Measurements from ENCODE around the gene SPATA31C1.

Gene SPATA31C1

GRCh38 chr9:87882627-87883026 is 35.1 kb upstream of the SPATA31C1 start, which contains the start of gene SPATA31E1:
TSS of gene SPATA31E1 (plus strand) at chr9:87882877. CDS start at chr9:87882892, 15 bp downstream.
- Mint-ChIP-seq H3K4me1 (no peaks in the 10 kb centered on the region), H3K27me3 (peaks cover 0 to 6% of the 10 kb centered on the region in 2 donors), H3K4me3 (no peak within 1 kb of the TSS), H3K9me3 (peaks cover under 1 to 2% of the 10 kb centered on the region in 2 donors), H3K27ac (peak within 1 kb of the TSS; percentile 76), H3K36me3 (no peaks in the 10 kb centered on the region)
- ATAC-seq (replicated peaks), result no peak
- no peak for DNase-seq

DNA sequence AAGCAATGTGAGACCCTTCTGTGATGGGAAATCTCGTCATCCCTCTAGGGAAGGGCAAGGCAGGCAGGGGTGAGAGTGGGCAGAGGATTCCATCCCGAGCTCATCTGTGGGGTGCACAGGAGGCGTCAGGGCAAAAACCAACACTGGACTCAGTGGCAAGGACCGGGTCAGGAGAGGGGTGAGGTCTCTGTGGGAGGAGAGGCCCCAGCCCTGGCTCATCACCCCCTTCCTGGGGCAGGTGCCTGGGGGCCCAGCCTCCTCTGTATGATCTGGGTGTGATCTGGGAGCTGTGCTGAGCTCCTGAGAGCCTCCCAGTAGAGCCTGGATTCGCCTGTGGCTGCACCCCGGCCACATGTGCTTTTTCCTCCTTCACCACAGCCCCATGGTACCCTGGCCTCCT is 34.5 kb upstream of the SPATA31C1 start:
- ATAC-seq (replicated peaks) (no peak), DNase-seq (no peak)
- H3K27me3 Mint-ChIP-seq, result peaks cover 4 to 6% of the 10 kb centered on the region in 2 donors
- H3K9me3 Mint-ChIP-seq, result peaks cover 0 to 2% of the 10 kb centered on the region in 2 donors
- H3K4me1 Mint-ChIP-seq, result no peaks in the 10 kb centered on the region
- H3K36me3 Mint-ChIP-seq, result no peaks in the 10 kb centered on the region
- H3K27ac Mint-ChIP-seq, result peak overlapping the region; percentile 76
- H3K4me3 Mint-ChIP-seq, result no peak overlapping the region

GRCh38 chr9:87883990-87884389 is 33.8 kb upstream of the SPATA31C1 start:
- no peak overlapping the region for H3K27ac Mint-ChIP-seq
- H3K4me3 Mint-ChIP-seq, result no peak overlapping the region
- H3K4me1 Mint-ChIP-seq, result no peaks in the 10 kb centered on the region
- no peaks in the 10 kb centered on the region for H3K9me3 Mint-ChIP-seq
- ATAC-seq (replicated peaks) (no peak), DNase-seq (no peak)
- peaks cover 4 to 6% of the 10 kb centered on the region in 2 donors for H3K27me3 Mint-ChIP-seq
- H3K36me3 Mint-ChIP-seq, result no peaks in the 10 kb centered on the region

DNA sequence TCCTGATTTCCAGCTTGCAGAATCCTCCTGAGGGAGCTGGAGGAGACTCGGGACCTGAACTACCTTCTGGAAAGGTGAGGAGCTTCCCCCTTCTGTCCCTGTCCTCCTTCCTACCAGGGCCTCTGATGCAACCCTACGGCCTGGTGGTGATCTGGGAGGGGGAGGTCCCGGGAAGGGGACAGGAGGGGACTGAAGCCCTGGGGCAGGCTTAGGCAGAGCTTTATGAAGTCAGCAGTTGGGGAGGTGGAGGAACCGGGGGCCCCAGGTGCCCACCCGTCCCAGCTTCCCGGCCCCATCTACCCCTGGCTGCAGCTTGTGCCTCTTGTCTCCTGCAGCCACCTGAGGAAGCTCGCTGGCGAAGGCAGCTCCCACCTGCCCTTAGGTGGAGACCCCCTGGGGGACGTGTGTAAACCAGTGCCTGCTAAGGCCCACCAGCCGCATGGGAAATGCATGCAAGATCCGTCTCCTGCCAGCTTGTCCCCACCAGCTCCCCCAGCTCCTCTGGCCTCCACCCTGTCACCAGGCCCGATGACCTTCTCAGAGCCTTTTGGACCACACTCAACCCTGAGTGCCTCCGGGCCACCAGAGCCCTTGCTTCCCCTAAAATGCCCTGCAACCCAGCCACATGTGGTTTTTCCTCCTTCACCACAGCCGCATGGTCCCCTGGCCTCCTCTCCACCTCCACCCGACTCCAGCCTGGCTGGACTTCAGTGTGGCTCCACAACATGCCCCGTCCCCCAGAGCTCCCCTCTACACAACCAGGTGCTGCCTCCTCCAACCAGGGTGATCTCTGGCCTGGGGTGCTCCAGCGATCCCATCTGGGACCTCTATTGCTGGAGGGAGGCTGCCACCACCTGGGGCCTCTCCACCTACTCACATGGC is 32.9 kb upstream of the SPATA31C1 start:
- H3K27me3 Mint-ChIP-seq, result peaks cover 4 to 6% of the 10 kb centered on the region in 2 donors
- H3K9me3 Mint-ChIP-seq, result no peaks in the 10 kb centered on the region
- DNase-seq, result no peak
- H3K27ac Mint-ChIP-seq, result no peak overlapping the region
- no peaks in the 10 kb centered on the region for H3K36me3 Mint-ChIP-seq
- H3K4me1 Mint-ChIP-seq, result no peaks in the 10 kb centered on the region
- ATAC-seq (replicated peaks), result no peak
- no peak overlapping the region for H3K4me3 Mint-ChIP-seq

DNA sequence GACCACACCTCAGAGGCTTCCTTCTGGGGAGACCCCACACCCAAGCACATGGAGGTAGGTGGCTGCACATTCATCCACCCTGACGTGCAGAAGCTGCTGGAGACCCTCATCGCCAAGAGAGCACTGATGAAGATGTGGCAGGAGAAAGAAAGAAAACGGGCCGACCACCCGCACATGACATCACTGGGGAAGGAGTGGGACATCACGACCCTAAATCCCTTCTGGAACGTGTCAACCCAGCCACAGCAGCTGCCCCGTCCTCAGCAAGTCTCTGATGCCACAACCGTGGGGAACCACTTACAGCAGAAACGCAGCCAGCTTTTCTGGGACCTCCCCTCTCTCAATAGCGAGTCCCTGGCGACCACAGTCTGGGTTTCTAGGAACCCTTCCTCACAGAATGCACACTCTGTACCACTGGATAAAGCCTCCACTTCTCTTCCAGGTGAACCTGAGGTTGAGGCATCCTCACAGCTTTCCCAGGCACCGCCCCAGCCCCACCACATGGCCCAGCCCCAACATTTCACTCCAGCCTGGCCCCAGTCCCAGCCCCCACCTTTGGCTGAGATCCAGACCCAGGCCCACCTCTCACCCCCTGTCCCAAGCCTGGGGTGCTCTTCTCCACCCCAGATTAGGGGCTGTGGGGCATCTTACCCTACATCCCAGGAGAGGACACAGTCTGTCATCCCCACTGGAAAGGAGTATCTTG is 32.1 kb upstream of the SPATA31C1 start:
- ATAC-seq (replicated peaks) (no peak), DNase-seq (no peak)
- Mint-ChIP-seq H3K4me3 (no peak overlapping the region), H3K4me1 (no peaks in the 10 kb centered on the region), H3K36me3 (no peaks in the 10 kb centered on the region), H3K9me3 (no peaks in the 10 kb centered on the region), H3K27ac (no peak overlapping the region), H3K27me3 (peaks cover 7 to 8% of the 10 kb centered on the region in 2 donors)

DNA sequence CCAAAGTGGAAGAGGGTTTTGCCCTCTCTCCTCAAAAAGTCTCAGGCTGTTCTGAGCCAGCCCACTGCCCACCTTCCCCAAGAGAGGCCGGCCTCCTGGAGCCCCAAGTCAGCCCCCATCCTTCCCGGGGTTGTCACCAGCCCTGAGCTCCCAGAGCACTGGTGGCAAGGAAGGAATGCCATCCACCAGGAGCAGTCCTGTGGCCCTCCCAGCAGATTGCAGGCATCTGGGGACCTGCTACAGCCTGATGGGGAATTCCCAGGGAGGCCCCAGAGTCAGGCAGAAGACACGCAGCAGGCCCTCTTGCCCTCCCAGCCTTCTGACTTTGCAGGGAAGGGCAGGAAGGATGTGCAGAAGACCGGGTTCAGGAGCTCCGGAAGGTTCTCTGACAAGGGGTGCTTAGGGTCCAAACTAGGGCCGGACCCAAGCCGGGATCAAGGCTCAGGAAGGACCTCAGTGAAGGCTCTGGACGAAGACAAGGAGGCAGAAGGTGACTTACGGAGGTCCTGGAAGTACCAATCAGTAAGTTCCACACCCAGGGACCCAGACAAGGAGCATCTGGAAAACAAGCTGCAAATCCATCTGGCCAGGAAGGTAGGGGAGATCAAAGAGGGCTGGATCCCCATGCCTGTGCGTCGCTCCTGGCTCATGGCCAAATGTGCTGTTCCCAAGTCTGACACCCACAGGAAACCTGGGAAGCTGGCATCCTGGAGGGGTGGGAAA is 31.4 kb upstream of the SPATA31C1 start:
- H3K9me3 Mint-ChIP-seq, result no peaks in the 10 kb centered on the region
- H3K27me3 Mint-ChIP-seq, result peaks cover 10 to 11% of the 10 kb centered on the region in 2 donors
- no peak overlapping the region for H3K27ac Mint-ChIP-seq
- H3K36me3 Mint-ChIP-seq, result no peaks in the 10 kb centered on the region
- no peak for ATAC-seq (replicated peaks)
- no peaks in the 10 kb centered on the region for H3K4me1 Mint-ChIP-seq
- no peak overlapping the region for H3K4me3 Mint-ChIP-seq
- no peak for DNase-seq

DNA sequence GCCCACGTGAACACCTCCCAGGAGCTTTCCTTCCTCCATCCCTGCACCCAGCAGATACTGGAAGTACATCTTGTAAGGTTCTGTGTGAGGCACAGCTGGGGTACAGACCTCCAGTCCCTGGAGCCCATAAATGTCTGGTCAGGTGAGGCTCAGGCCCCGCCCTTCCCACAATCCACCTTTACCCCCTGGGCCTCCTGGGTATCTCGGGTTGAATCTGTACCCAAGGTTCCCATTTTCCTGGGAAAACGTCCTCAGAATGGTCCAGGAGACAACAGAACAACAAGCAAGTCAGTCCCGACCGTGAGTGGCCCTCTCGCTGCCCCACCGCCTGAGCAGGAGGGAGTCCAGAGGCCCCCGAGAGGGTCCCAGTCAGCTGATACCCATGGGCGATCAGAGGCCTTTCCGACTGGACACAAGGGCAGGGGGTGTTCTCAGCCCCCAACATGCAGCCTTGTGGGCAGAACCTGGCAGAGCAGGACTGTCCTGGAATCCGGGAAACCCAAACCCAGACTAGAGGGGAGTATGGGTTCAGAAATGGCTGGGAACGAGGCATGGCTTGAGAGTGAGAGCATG is 30.7 kb upstream of the SPATA31C1 start:
- ATAC-seq (replicated peaks) (no peak), DNase-seq (no peak)
- no peaks in the 10 kb centered on the region for H3K9me3 Mint-ChIP-seq
- no peak overlapping the region for H3K27ac Mint-ChIP-seq
- peaks cover 10 to 11% of the 10 kb centered on the region in 2 donors for H3K27me3 Mint-ChIP-seq
- H3K36me3 Mint-ChIP-seq, result no peaks in the 10 kb centered on the region
- H3K4me1 Mint-ChIP-seq, result no peaks in the 10 kb centered on the region
- H3K4me3 Mint-ChIP-seq, result no peak overlapping the region

GRCh38 chr9:87887661-87888480 is 29.9 kb upstream of the SPATA31C1 start:
- Mint-ChIP-seq H3K27me3 (peaks cover 10 to 11% of the 10 kb centered on the region in 2 donors), H3K9me3 (no peaks in the 10 kb centered on the region), H3K4me3 (no peak overlapping the region), H3K36me3 (no peaks in the 10 kb centered on the region), H3K4me1 (no peaks in the 10 kb centered on the region), H3K27ac (no peak overlapping the region)
- ATAC-seq (replicated peaks), result no peak
- no peak for DNase-seq

- no peaks in the 10 kb centered on the region for H3K36me3 Mint-ChIP-seq
- ATAC-seq (replicated peaks), result no peak
- no peaks in the 10 kb centered on the region for H3K9me3 Mint-ChIP-seq
These were observed 29.3 kb upstream of the SPATA31C1 start for GRCh38 chr9:87888501-87888900.

DNA sequence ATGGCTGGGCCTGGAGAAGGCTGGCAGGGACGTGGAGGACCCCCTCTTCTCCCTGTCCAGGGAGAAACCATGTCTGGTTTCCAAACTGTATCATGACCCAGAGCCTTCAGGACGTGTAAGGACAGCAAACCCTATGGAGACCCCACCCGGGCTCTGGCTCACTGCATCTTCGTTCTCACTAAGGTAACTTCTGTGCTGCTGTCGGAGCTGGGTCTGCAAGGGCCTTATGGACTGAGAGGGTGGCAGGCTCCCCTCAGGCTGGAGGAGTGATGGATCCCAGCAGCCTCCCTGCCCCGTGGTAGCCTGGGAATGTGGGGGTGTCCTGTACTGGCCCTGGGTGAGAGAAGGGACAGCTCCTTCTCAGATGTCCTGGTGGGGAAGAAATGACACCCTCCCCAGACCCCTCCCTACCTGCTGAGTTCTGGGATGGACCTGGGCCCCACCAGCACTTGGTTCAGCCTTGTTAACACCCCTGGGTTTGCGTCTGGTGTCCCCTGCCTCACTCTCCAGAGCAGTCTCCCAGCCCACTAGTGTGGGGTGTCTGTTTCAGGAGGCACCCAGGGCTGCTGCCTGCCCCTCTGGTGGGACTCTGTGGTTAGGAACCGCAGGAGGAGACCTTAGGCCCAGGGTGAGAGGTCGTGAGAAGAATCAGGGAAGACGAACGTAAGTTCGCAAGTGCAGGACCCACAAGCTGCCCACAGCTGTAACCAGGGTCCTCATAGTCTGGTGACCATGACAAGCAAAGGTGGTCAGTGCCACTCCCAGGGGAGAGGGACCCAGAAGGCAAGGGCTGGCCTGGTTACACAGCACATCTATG is 28.5 kb upstream of the SPATA31C1 start:
- no peak overlapping the region for H3K27ac Mint-ChIP-seq

More at GRCh38 chr9:87888501-87888900, 29.3 kb upstream of the SPATA31C1 start:
- no peak overlapping the region for H3K4me3 Mint-ChIP-seq
- peaks cover 10 to 11% of the 10 kb centered on the region in 2 donors for H3K27me3 Mint-ChIP-seq
- DNase-seq, result no peak
- no peak overlapping the region for H3K27ac Mint-ChIP-seq
- no peaks in the 10 kb centered on the region for H3K4me1 Mint-ChIP-seq

DNA sequence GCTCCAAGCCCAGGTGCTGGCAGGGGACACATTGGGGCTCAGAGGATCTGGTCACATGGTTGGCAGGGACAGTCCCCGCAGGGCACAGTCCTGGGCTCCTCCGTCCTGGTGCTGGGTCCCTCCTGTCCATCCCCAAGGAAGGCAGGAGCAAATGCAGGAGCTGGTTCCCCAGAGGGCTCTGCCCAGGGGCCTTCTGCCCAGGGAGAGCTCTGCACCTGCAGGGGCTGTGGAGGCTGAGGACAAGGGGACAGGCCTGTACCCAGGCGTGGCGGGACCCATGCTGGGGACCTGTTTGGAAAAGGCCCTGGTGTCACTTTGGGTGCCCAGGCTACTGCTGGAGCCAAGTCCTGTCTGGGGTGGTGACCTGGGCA is 27.9 kb upstream of the SPATA31C1 start:
- no peak overlapping the region for H3K4me3 Mint-ChIP-seq
- peaks cover 0 to 3% of the 10 kb centered on the region in 2 donors for H3K9me3 Mint-ChIP-seq
- ATAC-seq (replicated peaks) (no peak), DNase-seq (no peak)
- no peak overlapping the region for H3K27ac Mint-ChIP-seq
- H3K36me3 Mint-ChIP-seq, result no peaks in the 10 kb centered on the region
- H3K4me1 Mint-ChIP-seq, result no peaks in the 10 kb centered on the region
- peaks cover 14 to 22% of the 10 kb centered on the region in 2 donors for H3K27me3 Mint-ChIP-seq

More for the DNA sequence above, 28.5 kb upstream of the SPATA31C1 start:
- DNase-seq (no peak), ATAC-seq (replicated peaks) (no peak)
- H3K9me3 Mint-ChIP-seq, result peaks cover 0 to 3% of the 10 kb centered on the region in 2 donors
- no peak overlapping the region for H3K4me3 Mint-ChIP-seq
- H3K36me3 Mint-ChIP-seq, result no peaks in the 10 kb centered on the region
- H3K27me3 Mint-ChIP-seq, result peaks cover 11 to 16% of the 10 kb centered on the region in 2 donors
- no peaks in the 10 kb centered on the region for H3K4me1 Mint-ChIP-seq

DNA sequence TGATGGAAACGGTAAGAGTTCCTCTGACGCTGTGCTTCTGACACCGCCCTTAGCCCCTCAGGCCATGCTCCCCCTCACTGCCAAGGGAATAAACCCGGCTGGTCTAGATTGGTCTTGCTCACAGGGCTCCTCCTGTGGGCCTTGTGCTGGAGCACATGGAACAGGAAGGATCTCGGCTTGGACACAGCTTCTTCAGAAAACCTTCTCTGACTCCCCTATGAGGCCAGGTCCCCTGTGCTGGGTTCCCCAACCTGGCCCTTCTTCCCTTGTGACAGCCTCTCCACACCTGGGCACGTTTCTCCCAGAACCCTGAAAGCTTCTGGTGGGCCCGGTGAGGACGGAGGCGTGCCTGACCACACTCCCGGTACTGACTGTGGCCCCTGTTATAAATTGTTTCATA is 26.9 kb upstream of the SPATA31C1 start:
- no peaks in the 10 kb centered on the region for H3K4me1 Mint-ChIP-seq
- H3K36me3 Mint-ChIP-seq, result no peaks in the 10 kb centered on the region
- ATAC-seq (replicated peaks), result no peak
- no peak overlapping the region for H3K4me3 Mint-ChIP-seq
- H3K27ac Mint-ChIP-seq, result no peak overlapping the region
- no peak for DNase-seq
- peaks cover 0 to 3% of the 10 kb centered on the region in 2 donors for H3K9me3 Mint-ChIP-seq
- peaks cover 13 to 28% of the 10 kb centered on the region in 2 donors for H3K27me3 Mint-ChIP-seq

DNA sequence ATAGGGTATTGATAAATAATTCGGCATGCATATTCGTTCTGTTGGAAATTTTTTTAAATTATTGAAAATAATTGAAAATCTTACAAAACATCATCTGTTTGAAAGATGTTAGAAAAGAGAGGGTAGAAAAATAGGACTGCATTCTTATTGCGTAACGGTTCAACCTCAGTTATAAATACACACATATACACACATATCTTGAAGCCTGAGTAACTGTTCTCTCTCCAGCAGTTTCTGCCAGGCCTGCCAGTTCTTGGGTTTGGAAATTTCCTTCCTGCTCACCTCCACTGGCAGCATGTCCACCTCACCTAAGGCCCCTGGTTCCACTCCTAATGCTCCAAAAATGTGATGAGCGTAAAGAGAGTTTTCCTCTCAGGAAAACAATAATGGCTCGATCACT is 26.0 kb upstream of the SPATA31C1 start:
- H3K27me3 Mint-ChIP-seq, result peaks cover 13 to 28% of the 10 kb centered on the region in 2 donors
- no peaks in the 10 kb centered on the region for H3K4me1 Mint-ChIP-seq
- H3K36me3 Mint-ChIP-seq, result no peaks in the 10 kb centered on the region
- H3K9me3 Mint-ChIP-seq, result peaks cover 0 to 3% of the 10 kb centered on the region in 2 donors
- H3K4me3 Mint-ChIP-seq, result no peak overlapping the region
- ATAC-seq (replicated peaks) (no peak), DNase-seq (no peak)
- H3K27ac Mint-ChIP-seq, result no peak overlapping the region

Data from stimulated activated naive B cell treated with anti-CD40 and anti-IgM and Interleukin-4, amounts not matched to agents 10 μg/mL and 1 μg/mL and 100 μg/mL, for 72 hours (primary cell).